ENCODE data around the gene TXNDC2. TPM values are rescaled to one million over a fixed set of nuclear protein-coding genes. Genes with fewer than 3 reads are reported as not detected.

TXNDC2 gene
- total and polyA plus RNA-seq, 10 of the 15 experiments (the other 5 are each of a cell fraction or from before 2014, with no cell fraction given), result 0.04 to 0.07 (median 0.06) TPM; not detected in 7

DNA sequence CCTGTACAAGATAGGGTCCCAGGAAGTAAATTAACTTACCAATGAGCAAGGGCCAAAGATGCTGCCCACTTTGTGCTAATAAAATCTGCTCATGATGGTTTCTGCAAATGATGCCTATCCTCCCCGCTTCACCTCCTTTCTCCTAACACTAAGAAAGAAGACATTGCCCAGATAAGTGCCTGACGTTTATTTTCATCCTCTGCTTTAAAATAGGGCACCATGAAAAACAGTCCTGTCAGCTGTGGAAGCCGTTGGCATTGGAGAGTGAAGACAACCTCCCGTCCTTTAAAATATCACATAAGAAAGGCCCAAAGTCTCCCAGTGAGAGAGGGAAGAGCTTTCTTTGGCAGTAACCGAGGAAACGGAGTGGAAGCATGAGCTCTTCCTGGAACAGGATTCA is 1.7 kb upstream of the TXNDC2 start:
- intact Hi-C loops (cut with micrococcal nuclease; ENCODE audit: unreplicated experiment), result no loop called here
- H4K20me1 ChIP-seq (ENCODE audit: control insufficient read depth, insufficient read depth), result no peaks in the 10 kb centered on the region
- WGBS (ENCODE audit: insufficient coverage, insufficient replicate concordance, low lambda C conversion rate, missing lambda C conversion rate), result 21% methylated on average over 6 of the region's 6 CpGs
- no peak overlapping the region for H2AFZ ChIP-seq (ENCODE audit: control insufficient read depth, low read depth, low read length)
- no peak overlapping the region for H3K4me2 ChIP-seq (ENCODE audit: control insufficient read depth, insufficient read depth)
- RAD21 ChIA-PET (ENCODE audit: unreplicated experiment), result no interaction called here
- no peak overlapping the region for H3K27ac ChIP-seq (ENCODE audit: control insufficient read depth, insufficient read depth)
- CTCF ChIA-PET, result no interaction called here
- TF ChIP-seq CHD4 (IDR thresholded peaks at IDR 0.05), result no peak
- TF ChIP-seq RAD21 (IDR thresholded peaks at IDR 0.05; ENCODE audit: insufficient read depth, low read depth, low read length), result no peak
- no peak for TF ChIP-seq ZNF274 (IDR thresholded peaks at IDR 0.05; ENCODE audit: insufficient read depth, insufficient read length)
- TF ChIP-seq HCFC1 (IDR thresholded peaks at IDR 0.05; ENCODE audit: low read length), result no peak
- no peak for TF ChIP-seq FOXM1 (IDR thresholded peaks at IDR 0.05; ENCODE audit: low read depth, low read length)
- TF ChIP-seq ASH2L (IDR thresholded peaks at IDR 0.05; ENCODE audit: borderline replicate concordance, low read depth), result no peak
- TF ChIP-seq SIN3A (IDR thresholded peaks at IDR 0.05; ENCODE audit: low read depth, low read length), result no peak
- TF ChIP-seq, protein P1, sequence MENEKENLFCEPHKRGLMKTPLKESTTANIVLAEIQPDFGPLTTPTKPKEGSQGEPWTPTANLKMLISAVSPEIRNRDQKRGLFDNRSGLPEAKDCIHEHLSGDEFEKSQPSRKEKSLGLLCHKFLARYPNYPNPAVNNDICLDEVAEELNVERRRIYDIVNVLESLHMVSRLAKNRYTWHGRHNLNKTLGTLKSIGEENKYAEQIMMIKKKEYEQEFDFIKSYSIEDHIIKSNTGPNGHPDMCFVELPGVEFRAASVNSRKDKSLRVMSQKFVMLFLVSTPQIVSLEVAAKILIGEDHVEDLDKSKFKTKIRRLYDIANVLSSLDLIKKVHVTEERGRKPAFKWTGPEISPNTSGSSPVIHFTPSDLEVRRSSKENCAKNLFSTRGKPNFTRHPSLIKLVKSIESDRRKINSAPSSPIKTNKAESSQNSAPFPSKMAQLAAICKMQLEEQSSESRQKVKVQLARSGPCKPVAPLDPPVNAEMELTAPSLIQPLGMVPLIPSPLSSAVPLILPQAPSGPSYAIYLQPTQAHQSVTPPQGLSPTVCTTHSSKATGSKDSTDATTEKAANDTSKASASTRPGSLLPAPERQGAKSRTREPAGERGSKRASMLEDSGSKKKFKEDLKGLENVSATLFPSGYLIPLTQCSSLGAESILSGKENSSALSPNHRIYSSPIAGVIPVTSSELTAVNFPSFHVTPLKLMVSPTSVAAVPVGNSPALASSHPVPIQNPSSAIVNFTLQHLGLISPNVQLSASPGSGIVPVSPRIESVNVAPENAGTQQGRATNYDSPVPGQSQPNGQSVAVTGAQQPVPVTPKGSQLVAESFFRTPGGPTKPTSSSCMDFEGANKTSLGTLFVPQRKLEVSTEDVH (IDR thresholded peaks at IDR 0.05; ENCODE audit: low read depth, partially characterized antibody), result no peak
- TF ChIP-seq, protein P2, sequence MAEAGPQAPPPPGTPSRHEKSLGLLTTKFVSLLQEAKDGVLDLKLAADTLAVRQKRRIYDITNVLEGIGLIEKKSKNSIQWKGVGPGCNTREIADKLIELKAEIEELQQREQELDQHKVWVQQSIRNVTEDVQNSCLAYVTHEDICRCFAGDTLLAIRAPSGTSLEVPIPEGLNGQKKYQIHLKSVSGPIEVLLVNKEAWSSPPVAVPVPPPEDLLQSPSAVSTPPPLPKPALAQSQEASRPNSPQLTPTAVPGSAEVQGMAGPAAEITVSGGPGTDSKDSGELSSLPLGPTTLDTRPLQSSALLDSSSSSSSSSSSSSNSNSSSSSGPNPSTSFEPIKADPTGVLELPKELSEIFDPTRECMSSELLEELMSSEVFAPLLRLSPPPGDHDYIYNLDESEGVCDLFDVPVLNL (IDR thresholded peaks at IDR 0.05; ENCODE audit: low read depth, low read length), result no peak
- TF ChIP-seq MTA2 (IDR thresholded peaks at IDR 0.05; ENCODE audit: low read depth), result no peak
- TF ChIP-seq ZNF207 (IDR thresholded peaks at IDR 0.05; ENCODE audit: borderline replicate concordance), result no peak
- TF ChIP-seq, protein P3, sequence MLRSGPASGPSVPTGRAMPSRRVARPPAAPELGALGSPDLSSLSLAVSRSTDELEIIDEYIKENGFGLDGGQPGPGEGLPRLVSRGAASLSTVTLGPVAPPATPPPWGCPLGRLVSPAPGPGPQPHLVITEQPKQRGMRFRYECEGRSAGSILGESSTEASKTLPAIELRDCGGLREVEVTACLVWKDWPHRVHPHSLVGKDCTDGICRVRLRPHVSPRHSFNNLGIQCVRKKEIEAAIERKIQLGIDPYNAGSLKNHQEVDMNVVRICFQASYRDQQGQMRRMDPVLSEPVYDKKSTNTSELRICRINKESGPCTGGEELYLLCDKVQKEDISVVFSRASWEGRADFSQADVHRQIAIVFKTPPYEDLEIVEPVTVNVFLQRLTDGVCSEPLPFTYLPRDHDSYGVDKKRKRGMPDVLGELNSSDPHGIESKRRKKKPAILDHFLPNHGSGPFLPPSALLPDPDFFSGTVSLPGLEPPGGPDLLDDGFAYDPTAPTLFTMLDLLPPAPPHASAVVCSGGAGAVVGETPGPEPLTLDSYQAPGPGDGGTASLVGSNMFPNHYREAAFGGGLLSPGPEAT (IDR thresholded peaks at IDR 0.05; ENCODE audit: low read depth), result no peak
- no peak for TF ChIP-seq MYB (IDR thresholded peaks at IDR 0.05; ENCODE audit: borderline replicate concordance, low read depth, low read length)
- no peak for TF ChIP-seq RCOR1 (conservative IDR thresholded peaks at IDR 0.05; ENCODE audit: low read depth, low read length)
- no peak for TF ChIP-seq BACH1 (IDR thresholded peaks at IDR 0.05; ENCODE audit: borderline replicate concordance)
- H3K4me3 ChIP-seq, result no peak overlapping the region
- no peaks in the 10 kb centered on the region for H3K79me2 ChIP-seq (ENCODE audit: control insufficient read depth, insufficient read depth, low read length)
- in situ Hi-C loops (cut with MboI), result no loop called here
- H3K36me3 ChIP-seq (ENCODE audit: control insufficient read depth in 2 of 2, insufficient read depth in 2 of 2, low read length in 1 of 2), result no peaks in the 10 kb centered on the region
- SMC1A ChIA-PET (ENCODE audit: uncharacterized antibody, unreplicated experiment), result no interaction called here
- no TSS peak for BruUV-seq (replicated peaks)
- no peak for ATAC-seq
- no peak for FAIRE-seq
- no peaks in the 10 kb centered on the region for H3K27me3 ChIP-seq (replicated peaks in 1 of 2; ENCODE audit: control insufficient read depth in 2 of 2, insufficient read depth in 2 of 2, low read length in 1 of 2)
- DNase-seq (ENCODE audit: low read depth, low spot score), result no peak
- POLR2A ChIA-PET, result interaction anchor here (0.6 kb wide), 1 partner anchor 703 kb away, joined by 3 read pairs; no protein-coding TSS in a partner anchor
- H3K9ac ChIP-seq (ENCODE audit: control insufficient read depth, insufficient read depth, low read length), result no peak overlapping the region
- no peaks in the 10 kb centered on the region for H3K9me3 ChIP-seq (replicated peaks; ENCODE audit: control insufficient read depth, insufficient read depth, low read length)
- no peaks in the 10 kb centered on the region for H3K4me1 ChIP-seq (ENCODE audit: control insufficient read depth, insufficient read depth, low read length)
